ENCODE measurements around the gene MARK3. TPM values are rescaled to one million over a fixed set of nuclear protein-coding genes. Genes with fewer than 3 reads are reported as not detected.

MARK3 gene
- total and polyA plus RNA-seq, 10 of the 15 experiments (the other 5 are each of a cell fraction or from before 2014, with no cell fraction given): 10.7 to 75.1 (median 41.4) TPM

DNA sequence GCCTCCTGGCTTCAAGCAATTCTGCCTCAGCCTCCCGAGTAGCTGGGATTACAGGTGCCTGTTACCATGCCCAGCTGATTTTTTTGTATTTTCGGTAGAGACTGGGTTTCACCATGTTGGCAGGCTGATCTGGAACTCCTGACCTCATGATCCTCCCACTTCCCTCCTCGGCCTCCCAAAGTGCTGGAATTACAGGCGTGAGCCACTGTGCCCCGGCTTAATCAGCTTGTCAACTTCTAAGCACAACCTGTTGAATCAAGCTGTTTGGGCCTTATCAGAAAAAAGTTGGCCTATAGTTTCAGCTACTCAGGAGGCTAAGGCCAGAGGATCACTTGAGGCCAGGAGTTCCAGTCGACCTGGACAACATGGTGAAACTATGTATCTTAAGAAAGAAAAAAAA lies 7.9 kb downstream of the MARK3 start (continued):
- TF ChIP-seq, protein P1, sequence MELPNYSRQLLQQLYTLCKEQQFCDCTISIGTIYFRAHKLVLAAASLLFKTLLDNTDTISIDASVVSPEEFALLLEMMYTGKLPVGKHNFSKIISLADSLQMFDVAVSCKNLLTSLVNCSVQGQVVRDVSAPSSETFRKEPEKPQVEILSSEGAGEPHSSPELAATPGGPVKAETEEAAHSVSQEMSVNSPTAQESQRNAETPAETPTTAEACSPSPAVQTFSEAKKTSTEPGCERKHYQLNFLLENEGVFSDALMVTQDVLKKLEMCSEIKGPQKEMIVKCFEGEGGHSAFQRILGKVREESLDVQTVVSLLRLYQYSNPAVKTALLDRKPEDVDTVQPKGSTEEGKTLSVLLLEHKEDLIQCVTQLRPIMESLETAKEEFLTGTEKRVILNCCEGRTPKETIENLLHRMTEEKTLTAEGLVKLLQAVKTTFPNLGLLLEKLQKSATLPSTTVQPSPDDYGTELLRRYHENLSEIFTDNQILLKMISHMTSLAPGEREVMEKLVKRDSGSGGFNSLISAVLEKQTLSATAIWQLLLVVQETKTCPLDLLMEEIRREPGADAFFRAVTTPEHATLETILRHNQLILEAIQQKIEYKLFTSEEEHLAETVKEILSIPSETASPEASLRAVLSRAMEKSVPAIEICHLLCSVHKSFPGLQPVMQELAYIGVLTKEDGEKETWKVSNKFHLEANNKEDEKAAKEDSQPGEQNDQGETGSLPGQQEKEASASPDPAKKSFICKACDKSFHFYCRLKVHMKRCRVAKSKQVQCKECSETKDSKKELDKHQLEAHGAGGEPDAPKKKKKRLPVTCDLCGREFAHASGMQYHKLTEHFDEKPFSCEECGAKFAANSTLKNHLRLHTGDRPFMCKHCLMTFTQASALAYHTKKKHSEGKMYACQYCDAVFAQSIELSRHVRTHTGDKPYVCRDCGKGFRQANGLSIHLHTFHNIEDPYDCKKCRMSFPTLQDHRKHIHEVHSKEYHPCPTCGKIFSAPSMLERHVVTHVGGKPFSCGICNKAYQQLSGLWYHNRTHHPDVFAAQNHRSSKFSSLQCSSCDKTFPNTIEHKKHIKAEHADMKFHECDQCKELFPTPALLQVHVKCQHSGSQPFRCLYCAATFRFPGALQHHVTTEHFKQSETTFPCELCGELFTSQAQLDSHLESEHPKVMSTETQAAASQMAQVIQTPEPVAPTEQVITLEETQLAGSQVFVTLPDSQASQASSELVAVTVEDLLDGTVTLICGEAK (IDR thresholded peaks at IDR 0.05; ENCODE audit: borderline replicate concordance): no peak

DNA sequence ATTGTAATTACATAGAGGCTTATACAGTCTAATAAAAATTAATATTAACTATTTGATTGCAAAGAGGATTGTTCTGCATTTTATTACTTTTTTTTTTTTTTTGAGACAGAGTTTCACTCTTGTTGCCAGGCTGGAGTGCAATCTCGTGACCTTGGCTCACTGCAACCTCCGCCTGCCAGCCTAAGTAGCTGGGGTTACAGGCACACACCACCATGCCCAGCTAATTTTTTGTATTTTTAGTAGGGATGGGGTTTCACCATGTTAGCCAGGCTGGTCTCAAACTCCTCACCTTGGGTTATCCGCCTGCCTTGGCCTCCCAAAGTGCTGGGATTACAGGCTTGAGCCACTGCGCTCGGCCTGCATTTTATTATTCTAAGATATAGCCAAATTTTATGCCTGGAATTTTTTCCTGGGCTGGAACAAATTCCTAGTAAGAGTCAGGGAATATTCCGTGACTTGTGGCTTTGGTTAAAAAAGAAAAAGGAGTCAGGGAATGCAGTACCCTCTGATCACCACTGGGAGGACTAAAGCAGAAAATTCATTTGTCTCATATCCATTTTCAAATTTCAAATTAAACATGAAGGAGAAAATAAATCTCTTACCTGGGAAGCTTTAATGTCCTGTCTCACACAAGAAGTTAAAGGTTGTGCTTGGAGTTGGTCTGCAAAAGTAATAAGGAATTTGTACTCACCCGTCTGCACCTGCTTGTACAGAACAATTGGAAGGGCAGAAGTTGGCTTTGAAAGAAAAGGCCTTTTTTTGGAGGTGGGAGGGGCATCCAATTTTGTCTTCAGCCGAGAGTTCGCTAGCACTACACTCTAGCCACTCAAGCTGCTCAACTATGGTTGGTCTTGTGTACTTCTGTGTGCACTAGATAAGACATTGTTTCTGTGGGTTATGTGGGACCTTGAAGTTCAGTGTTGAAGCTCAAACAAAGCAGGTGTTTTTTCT lies 8.7 kb downstream of the MARK3 start:
- ChIA-PET RAD21 (ENCODE audit: unreplicated experiment) (interaction anchor here (0.7 to 1.2 kb wide), 2 partner anchors 10 to 22 kb away, joined by 3 to 4 read pairs; no protein-coding TSS in a partner anchor), CTCF (interaction anchor here (0.6 to 6.0 kb wide), 14 partner anchors 10 to 1596 kb away, joined by 3 to 99 read pairs (median 4); partner anchors contain the start of gene EIF5), SMC1A (ENCODE audit: uncharacterized antibody, unreplicated experiment) (interaction anchor here (1.0 to 4.3 kb wide), 6 partner anchors 23 to 107 kb away, joined by 3 to 22 read pairs (median 4); no protein-coding TSS in a partner anchor), POLR2A (interaction anchor here (0.6 to 1.5 kb wide), 6 partner anchors 8 to 800 kb away, joined by 3 to 6 read pairs (median 4); partner anchors contain the start of gene MARK3)
- FAIRE-seq: peak; percentile 90
- H3K4me1 ChIP-seq (ENCODE audit: control insufficient read depth, insufficient read depth, low read length): peaks cover 16% of the 10 kb centered on the region; the same call in 1 of the 2 replicates
- intact Hi-C loops (cut with micrococcal nuclease; ENCODE audit: unreplicated experiment): no loop called here
- in situ Hi-C loops (cut with MboI): no loop called here
- no peak overlapping the region for H3K27ac ChIP-seq (ENCODE audit: control insufficient read depth, insufficient read depth)
- H3K79me2 ChIP-seq (ENCODE audit: control insufficient read depth, insufficient read depth, low read length): peaks cover 87% of the 10 kb centered on the region
- ATAC-seq: peak; percentile 52
- no peaks in the 10 kb centered on the region for H3K36me3 ChIP-seq (ENCODE audit: control insufficient read depth in 2 of 2, insufficient read depth in 2 of 2, low read length in 1 of 2)
- peak overlapping the region; percentile 43; the same call in 1 of the 2 replicates for H3K4me2 ChIP-seq (ENCODE audit: control insufficient read depth, insufficient read depth)
- H3K9ac ChIP-seq (ENCODE audit: control insufficient read depth, insufficient read depth, low read length): no peak overlapping the region
- peak overlapping the region; percentile 14; the same call in 1 of the 2 replicates for H3K4me3 ChIP-seq
- no peaks in the 10 kb centered on the region for H3K9me3 ChIP-seq (replicated peaks; ENCODE audit: control insufficient read depth, insufficient read depth, low read length)
- no peaks in the 10 kb centered on the region for H3K27me3 ChIP-seq (replicated peaks in 1 of 2; ENCODE audit: control insufficient read depth in 2 of 2, insufficient read depth in 2 of 2, low read length in 1 of 2)
- H2AFZ ChIP-seq (ENCODE audit: control insufficient read depth, low read depth, low read length): no peak overlapping the region
- peaks cover 6% of the 10 kb centered on the region for H4K20me1 ChIP-seq (ENCODE audit: control insufficient read depth, insufficient read depth)
- 75% methylated on average over 9 of the region's 9 CpGs for WGBS (ENCODE audit: insufficient coverage, insufficient replicate concordance, low lambda C conversion rate, missing lambda C conversion rate)
- no peak for DNase-seq (ENCODE audit: low read depth, low spot score)
- BruUV-seq (replicated peaks): no TSS peak
- TF ChIP-seq SMARCA5 (IDR thresholded peaks at IDR 0.05) (0 out of 2 replicates have a peak, but pooled peaks have one; percentile 33), NBN (IDR thresholded peaks at IDR 0.05) (peak; percentile 45; the same call in 1 of the 2 replicates), IKZF2 (IDR thresholded peaks at IDR 0.05) (peak; percentile 42 to 50; a peak in 2 of 4 replicates), RELA (IDR thresholded peaks at IDR 0.05; ENCODE audit: borderline replicate concordance, partially characterized antibody) (no peak), SMC3 (IDR thresholded peaks at IDR 0.05; ENCODE audit: borderline replicate concordance, low read length) (peak; percentile 7; the same call in 1 of the 2 replicates), MTA3 (IDR thresholded peaks at IDR 0.05; ENCODE audit: borderline replicate concordance, low read length) (no peak)
- TF ChIP-seq, protein P2, sequence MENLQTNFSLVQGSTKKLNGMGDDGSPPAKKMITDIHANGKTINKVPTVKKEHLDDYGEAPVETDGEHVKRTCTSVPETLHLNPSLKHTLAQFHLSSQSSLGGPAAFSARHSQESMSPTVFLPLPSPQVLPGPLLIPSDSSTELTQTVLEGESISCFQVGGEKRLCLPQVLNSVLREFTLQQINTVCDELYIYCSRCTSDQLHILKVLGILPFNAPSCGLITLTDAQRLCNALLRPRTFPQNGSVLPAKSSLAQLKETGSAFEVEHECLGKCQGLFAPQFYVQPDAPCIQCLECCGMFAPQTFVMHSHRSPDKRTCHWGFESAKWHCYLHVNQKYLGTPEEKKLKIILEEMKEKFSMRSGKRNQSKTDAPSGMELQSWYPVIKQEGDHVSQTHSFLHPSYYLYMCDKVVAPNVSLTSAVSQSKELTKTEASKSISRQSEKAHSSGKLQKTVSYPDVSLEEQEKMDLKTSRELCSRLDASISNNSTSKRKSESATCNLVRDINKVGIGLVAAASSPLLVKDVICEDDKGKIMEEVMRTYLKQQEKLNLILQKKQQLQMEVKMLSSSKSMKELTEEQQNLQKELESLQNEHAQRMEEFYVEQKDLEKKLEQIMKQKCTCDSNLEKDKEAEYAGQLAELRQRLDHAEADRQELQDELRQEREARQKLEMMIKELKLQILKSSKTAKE (IDR thresholded peaks at IDR 0.05; ENCODE audit: low read depth, poor library complexity, severe bottlenecking): peak; percentile 40
- TF ChIP-seq, protein P3, sequence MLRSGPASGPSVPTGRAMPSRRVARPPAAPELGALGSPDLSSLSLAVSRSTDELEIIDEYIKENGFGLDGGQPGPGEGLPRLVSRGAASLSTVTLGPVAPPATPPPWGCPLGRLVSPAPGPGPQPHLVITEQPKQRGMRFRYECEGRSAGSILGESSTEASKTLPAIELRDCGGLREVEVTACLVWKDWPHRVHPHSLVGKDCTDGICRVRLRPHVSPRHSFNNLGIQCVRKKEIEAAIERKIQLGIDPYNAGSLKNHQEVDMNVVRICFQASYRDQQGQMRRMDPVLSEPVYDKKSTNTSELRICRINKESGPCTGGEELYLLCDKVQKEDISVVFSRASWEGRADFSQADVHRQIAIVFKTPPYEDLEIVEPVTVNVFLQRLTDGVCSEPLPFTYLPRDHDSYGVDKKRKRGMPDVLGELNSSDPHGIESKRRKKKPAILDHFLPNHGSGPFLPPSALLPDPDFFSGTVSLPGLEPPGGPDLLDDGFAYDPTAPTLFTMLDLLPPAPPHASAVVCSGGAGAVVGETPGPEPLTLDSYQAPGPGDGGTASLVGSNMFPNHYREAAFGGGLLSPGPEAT (IDR thresholded peaks at IDR 0.05; ENCODE audit: low read depth): 0 out of 2 replicates have a peak, but pooled peaks have one; percentile 12

All from GM12878 (cell line).